ENCODE data around the gene NOL8.

The NOL8 gene

GRCh38 chr9:92266486-92266885 is 58.7 kb downstream of the NOL8 start:
- no peak for DNase-seq
- Histone ChIP-seq H3K9me3 (replicated peaks; ENCODE audit: insufficient read depth, low read length) (no peaks in the 10 kb centered on the region), H4K20me1 (ENCODE audit: insufficient read depth, low read length) (no peaks in the 10 kb centered on the region), H3K9ac (ENCODE audit: low read length) (no peak overlapping the region), H3F3A (ENCODE audit: insufficient read depth, low read length) (no peaks in the 10 kb centered on the region), H3K4me3 (ENCODE audit: low read length) (no peak overlapping the region), H2AFZ (ENCODE audit: low read length) (no peak overlapping the region), H3K27ac (ENCODE audit: low read length) (no peak overlapping the region), H3K9me2 (replicated peaks; ENCODE audit: insufficient read depth, low read length) (no peaks in the 10 kb centered on the region), H3K4me2 (ENCODE audit: low read depth, low read length) (no peak overlapping the region), H3K79me2 (ENCODE audit: low read length) (peaks cover 9% of the 10 kb centered on the region; the same call in 1 of the 2 replicates), H3K4me1 (ENCODE audit: low read length) (no peaks in the 10 kb centered on the region), H3K36me3 (replicated peaks; ENCODE audit: insufficient read depth, low read length) (peaks cover 56% of the 10 kb centered on the region), H3K27me3 (replicated peaks; ENCODE audit: insufficient read depth, low read length) (no peaks in the 10 kb centered on the region)
- TF ChIP-seq EZH2 (optimal IDR thresholded peaks at IDR 0.05; ENCODE audit: low read depth, low read length) (no peak), EZH2phosphoT487 (IDR thresholded peaks at IDR 0.05; ENCODE audit: low read length) (no peak), CTCF (IDR thresholded peaks at IDR 0.05; ENCODE audit: low read length) (no peak)

GRCh38 chr9:92265154-92265553 is 60.0 kb downstream of the NOL8 start:
- no peaks in the 10 kb centered on the region for H3K4me1 ChIP-seq (ENCODE audit: low read length)
- no peak for DNase-seq
- H3F3A ChIP-seq (ENCODE audit: insufficient read depth, low read length) = no peaks in the 10 kb centered on the region
- no peak for TF ChIP-seq EZH2 (optimal IDR thresholded peaks at IDR 0.05; ENCODE audit: low read depth, low read length)
- no peak for TF ChIP-seq CTCF (IDR thresholded peaks at IDR 0.05; ENCODE audit: low read length)
- TF ChIP-seq EZH2phosphoT487 (IDR thresholded peaks at IDR 0.05; ENCODE audit: low read length) = no peak
- no peaks in the 10 kb centered on the region for H3K27me3 ChIP-seq (replicated peaks; ENCODE audit: insufficient read depth, low read length)
- no peaks in the 10 kb centered on the region for H3K9me2 ChIP-seq (replicated peaks; ENCODE audit: insufficient read depth, low read length)
- H3K36me3 ChIP-seq (replicated peaks; ENCODE audit: insufficient read depth, low read length) = peaks cover 48% of the 10 kb centered on the region
- no peak overlapping the region for H3K4me2 ChIP-seq (ENCODE audit: low read depth, low read length)
- H3K79me2 ChIP-seq (ENCODE audit: low read length) = peaks cover 11% of the 10 kb centered on the region; the same call in 1 of the 2 replicates
- no peaks in the 10 kb centered on the region for H3K9me3 ChIP-seq (replicated peaks; ENCODE audit: insufficient read depth, low read length)
- H3K9ac ChIP-seq (ENCODE audit: low read length) = no peak overlapping the region
- H2AFZ ChIP-seq (ENCODE audit: low read length) = no peak overlapping the region
- no peak overlapping the region for H3K4me3 ChIP-seq (ENCODE audit: low read length)
- H3K27ac ChIP-seq (ENCODE audit: low read length) = no peak overlapping the region
- no peaks in the 10 kb centered on the region for H4K20me1 ChIP-seq (ENCODE audit: insufficient read depth, low read length)

GRCh38 chr9:92263131-92263530 is 62.0 kb downstream of the NOL8 start:
- H3K9ac ChIP-seq (ENCODE audit: low read length) = no peak overlapping the region
- H3K9me2 ChIP-seq (replicated peaks; ENCODE audit: insufficient read depth, low read length) = no peaks in the 10 kb centered on the region
- H3K27me3 ChIP-seq (replicated peaks; ENCODE audit: insufficient read depth, low read length) = no peaks in the 10 kb centered on the region
- TF ChIP-seq EZH2 (optimal IDR thresholded peaks at IDR 0.05; ENCODE audit: low read depth, low read length) (no peak), CTCF (IDR thresholded peaks at IDR 0.05; ENCODE audit: low read length) (no peak), EZH2phosphoT487 (IDR thresholded peaks at IDR 0.05; ENCODE audit: low read length) (no peak)
- H3K27ac ChIP-seq (ENCODE audit: low read length) = no peak overlapping the region
- H3K4me3 ChIP-seq (ENCODE audit: low read length) = no peak overlapping the region
- no peak for DNase-seq
- H3K4me1 ChIP-seq (ENCODE audit: low read length) = no peaks in the 10 kb centered on the region
- H4K20me1 ChIP-seq (ENCODE audit: insufficient read depth, low read length) = no peaks in the 10 kb centered on the region
- no peaks in the 10 kb centered on the region for H3K9me3 ChIP-seq (replicated peaks; ENCODE audit: insufficient read depth, low read length)
- H3K79me2 ChIP-seq (ENCODE audit: low read length) = peaks cover 3% of the 10 kb centered on the region; the same call in 1 of the 2 replicates
- no peaks in the 10 kb centered on the region for H3F3A ChIP-seq (ENCODE audit: insufficient read depth, low read length)
- peaks cover 50% of the 10 kb centered on the region for H3K36me3 ChIP-seq (replicated peaks; ENCODE audit: insufficient read depth, low read length)
- H3K4me2 ChIP-seq (ENCODE audit: low read depth, low read length) = no peak overlapping the region
- H2AFZ ChIP-seq (ENCODE audit: low read length) = no peak overlapping the region
